Epidermal melanocyte (primary cell): Measurements from ENCODE around the gene BAAT.
"Not testable (repeated sequence)": the region's sequence is repeated elsewhere in the genome, so short reads cannot be mapped to it uniquely, and the experiment has no call there.

Experiments used
- DNase-seq: peaks from one replicate; pipeline ENCODE4 v3.0.0; 2011; ENCODE audit warnings: low spot score; ENCODE audit not compliant: insufficient read length

BAAT gene

GRCh38 chr9:101365181-101365580, 19.6 kb downstream of the BAAT start:
- DNase-seq, result no peak

GRCh38 chr9:101362450-101362849, 22.4 kb downstream of the BAAT start:
- DNase-seq, result no peak

DNA sequence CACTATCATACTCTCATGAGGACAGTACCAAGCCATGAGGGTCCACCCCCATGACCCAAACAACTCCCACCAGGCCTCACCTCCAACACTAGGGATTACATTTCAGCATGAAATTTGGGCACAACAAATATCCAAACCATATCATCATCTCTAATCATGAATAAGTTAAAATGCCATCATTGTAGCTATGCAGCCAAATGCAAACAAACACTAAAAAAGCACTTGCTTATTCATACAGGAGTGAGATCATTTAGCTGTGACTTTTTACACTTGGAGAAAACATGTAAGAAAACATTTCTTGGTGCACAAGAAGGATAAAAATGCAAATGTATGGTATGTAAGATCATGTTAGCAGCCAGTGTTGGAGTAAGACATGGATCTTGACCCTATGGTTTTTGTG, 24.2 kb downstream of the BAAT start:
- DNase-seq, result no peak

- no peak for DNase-seq
Observed at GRCh38 chr9:101359679-101360078, 25.1 kb downstream of the BAAT start.

DNA sequence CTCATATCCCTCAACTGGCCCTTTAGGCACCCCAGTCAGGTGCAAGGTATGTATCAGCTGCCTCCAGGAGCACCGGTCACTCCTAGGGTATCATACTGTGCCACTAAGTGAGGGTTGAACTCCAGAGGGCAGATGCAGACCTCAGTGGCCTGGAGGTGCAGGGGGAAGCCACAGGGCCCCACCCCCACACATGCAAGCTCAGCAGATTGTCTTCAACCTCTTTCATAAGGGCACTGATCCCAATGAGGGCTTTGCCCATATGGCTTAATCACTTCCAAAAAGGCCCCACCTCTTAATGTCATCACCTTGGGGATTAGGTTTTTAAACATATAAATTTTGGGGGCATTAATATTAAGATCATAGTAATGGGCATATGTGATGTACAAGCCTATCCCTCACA, 28.2 kb downstream of the BAAT start:
- DNase-seq, result no peak

- no peak for DNase-seq
Observed at GRCh38 chr9:101354765-101355708, 29.8 kb downstream of the BAAT start.

- DNase-seq, result no peak
Observed at GRCh38 chr9:101354143-101354764, 30.6 kb downstream of the BAAT start.

DNA sequence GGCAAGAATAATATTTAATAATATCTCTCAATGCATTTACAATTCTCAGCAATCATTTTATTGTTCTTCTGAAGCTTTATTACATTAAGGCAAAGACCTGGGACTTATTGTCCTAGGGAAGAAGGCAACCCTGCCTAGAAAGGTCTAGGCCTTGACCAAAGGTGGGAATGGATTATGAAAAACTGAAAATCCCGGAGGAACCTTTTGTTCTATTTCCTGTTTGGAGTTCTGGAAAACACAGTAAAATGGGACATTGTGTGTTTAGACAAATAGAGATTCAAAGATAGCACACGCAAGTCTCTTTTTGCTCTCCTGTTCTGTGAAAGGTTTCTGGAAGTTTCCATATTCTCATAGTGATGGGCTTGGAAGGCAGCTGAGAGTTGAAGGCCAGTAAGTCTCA, 31.1 kb downstream of the BAAT start:
- DNase-seq, result no peak

DNA sequence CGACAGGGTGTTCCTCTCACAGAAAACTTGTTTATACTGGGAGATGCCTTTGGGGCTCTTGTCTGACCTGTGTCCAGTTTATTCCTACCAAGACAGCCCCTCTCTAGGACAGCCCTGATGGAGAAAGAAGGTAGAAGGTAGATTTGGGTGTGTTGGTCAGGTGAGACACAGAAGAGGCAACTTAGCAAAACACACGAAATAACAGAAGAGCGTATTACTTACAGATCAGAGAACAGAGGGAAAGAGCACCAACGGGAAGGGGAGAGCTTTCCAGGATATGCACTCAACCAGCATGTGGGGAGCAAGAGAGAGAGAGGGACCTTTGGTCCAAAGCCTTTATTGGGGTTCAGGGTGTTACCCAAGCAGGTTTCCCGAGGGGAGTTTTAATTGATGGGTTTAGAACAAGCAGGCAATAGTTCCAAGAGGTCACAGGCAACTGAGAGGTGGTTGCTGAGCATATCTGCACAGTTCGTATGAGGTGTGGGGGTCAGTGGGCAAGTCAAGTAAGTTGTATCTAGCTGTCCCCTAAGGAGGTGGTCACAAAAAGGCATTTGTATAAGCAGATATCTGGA, 31.8 kb downstream of the BAAT start:
- no peak for DNase-seq

- DNase-seq, result no peak
Observed at GRCh38 chr9:101350285-101350684, 34.5 kb downstream of the BAAT start.

- no peak for DNase-seq
Observed at GRCh38 chr9:101342595-101342994, 42.2 kb downstream of the BAAT start.

GRCh38 chr9:101341958-101342357, 42.8 kb downstream of the BAAT start:
- DNase-seq, result no peak

DNA sequence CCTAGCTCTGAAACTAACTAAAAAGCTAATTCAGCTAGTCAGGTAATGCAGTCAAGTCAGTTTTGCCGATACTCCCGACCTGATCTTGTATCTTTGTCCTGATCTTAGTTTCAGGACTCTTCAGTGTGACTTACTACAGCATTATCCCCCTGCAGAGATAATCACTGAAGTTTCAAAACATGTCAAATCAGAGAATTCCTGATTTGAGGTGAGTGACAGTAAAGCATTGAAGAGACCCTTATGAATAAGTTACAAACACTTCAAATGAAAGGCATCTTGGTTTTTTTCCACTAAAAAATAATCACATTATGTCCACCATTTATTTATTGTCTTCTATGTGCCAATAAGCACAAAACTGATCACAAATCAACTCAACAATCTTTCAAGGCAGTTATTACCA, 47.6 kb downstream of the BAAT start:
- no peak for DNase-seq

- no peak for DNase-seq
Observed at GRCh38 chr9:101336091-101336490, 48.7 kb downstream of the BAAT start.

- DNase-seq, result no peak
Observed at GRCh38 chr9:101333926-101334702, 50.7 kb downstream of the BAAT start.

- no peak for DNase-seq
Observed at GRCh38 chr9:101333490-101333889, 51.3 kb downstream of the BAAT start.

DNA sequence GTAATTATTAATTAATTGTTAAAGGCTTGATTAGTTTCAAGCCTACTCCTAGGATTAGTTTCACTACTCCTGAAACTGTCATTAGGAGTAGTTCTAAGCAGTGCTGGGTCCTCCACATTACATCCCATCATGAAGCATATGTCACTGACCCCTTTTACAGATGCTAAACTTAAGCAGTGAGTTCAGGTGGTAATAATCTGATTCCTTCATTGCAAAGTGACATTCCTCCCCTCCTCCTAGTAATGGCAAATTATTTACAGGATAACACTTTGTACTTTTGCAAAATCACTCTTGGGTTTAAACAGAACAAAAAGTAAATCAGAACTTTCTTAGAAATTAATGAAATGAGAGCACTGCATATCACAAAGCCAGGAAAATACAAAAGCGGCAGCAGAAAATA, 52.4 kb downstream of the BAAT start:
- DNase-seq, result no peak

DNA sequence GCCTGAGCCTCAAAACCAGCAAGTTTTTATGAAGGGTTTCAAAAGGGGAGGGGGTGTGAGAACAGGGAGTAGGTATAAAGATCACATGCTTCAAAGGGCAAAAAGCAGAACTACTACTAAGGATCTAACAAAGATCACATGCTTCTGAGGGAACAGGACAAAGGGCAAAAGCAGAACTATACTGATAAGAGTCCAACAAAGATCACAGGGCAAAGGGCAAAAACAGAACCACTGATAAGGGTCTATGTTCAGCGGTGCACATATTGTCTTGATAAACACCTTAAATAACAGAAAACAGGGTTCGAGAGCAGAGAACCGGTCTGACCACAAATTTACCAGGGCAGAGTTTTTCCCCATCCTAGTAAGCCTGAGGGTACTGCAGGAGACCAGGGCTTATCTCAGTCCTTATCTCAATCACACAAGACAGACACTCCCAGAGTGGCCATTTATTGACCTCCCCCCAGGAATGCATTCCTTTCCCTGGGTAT, 57.3 kb downstream of the BAAT start:
- DNase-seq, result not testable (repeated sequence)

DNA sequence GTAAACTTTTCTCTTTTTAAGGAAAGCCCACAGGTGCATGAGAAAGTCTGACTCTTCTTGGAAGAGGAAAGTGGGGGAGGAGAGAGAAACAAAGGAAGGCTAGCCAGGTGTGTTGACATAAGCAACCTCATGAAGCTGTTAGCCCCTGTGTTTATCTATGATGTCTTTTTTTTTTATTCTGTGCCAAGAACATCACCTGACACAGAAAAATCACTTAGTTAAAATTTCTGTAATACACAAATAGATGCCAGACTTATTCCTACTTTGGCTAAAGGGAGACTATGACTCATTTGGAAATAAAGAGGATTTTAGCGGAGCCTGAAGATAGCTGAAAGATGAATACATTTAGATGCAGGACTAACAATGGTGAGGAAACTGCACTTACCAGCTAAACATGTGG, 58.3 kb downstream of the BAAT start:
- no peak for DNase-seq

DNA sequence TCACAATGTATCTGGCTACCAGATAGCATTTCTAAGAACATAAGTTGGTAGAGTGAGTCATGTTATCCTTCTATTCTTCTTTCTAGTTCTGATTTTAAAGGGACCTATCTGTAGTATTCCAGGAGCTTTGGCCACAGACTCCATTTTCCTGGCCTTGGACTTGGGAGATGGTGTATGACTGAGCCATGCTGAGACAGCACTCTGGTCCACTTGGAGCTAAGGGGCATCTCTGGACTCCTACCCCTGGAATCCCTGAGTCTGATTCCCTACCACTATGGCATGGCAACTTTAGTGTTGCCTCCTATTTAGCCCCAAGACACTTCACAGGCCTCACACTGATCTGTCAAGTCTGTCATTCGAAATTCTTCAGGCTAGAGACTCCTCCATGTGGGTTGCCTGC, 58.8 kb downstream of the BAAT start:
- no peak for DNase-seq

GRCh38 chr9:101325053-101325452, 59.8 kb downstream of the BAAT start:
- no peak for DNase-seq
